ENCODE measurements around the gene CNTN6. TPM values are rescaled to one million over a fixed set of nuclear protein-coding genes. Genes with fewer than 3 reads are reported as not detected.

Gene CNTN6
- polyA plus RNA-seq, 1 of the 3 experiments (the other 2 are of a cell fraction): 0.02 TPM

GRCh38 chr3:1232276-1232675 is 139.5 kb downstream of the CNTN6 start:
- POLR2A ChIA-PET: no interaction called here
- H3K4me2 ChIP-seq: no peak overlapping the region
- WGBS (ENCODE audit: low lambda C conversion rate): 56% methylated on average over 3 of the region's 3 CpGs

GRCh38 chr3:1235526-1236120 is 142.8 kb downstream of the CNTN6 start:
- Histone ChIP-seq H3K9me3 (no peaks in the 10 kb centered on the region; the same call in 1 of the 2 replicates), H3K79me2 (ENCODE audit: insufficient read depth) (no peaks in the 10 kb centered on the region), H3K4me3 (ENCODE audit: low read depth in 2 of 2, low read length in 1 of 2) (no peak overlapping the region), H3K27me3 (ENCODE audit: insufficient read depth) (no peaks in the 10 kb centered on the region), H3K9ac (no peak overlapping the region), H3F3A (replicated peaks; ENCODE audit: insufficient read depth) (no peaks in the 10 kb centered on the region), H2AFZ (ENCODE audit: low read depth) (no peak overlapping the region), H3K9me2 (no peaks in the 10 kb centered on the region), H3K4me1 (ENCODE audit: control insufficient read depth in 1 of 2, insufficient read depth in 2 of 2, low read depth in 1 of 2, low read length in 1 of 2) (no peaks in the 10 kb centered on the region), H3K27ac (ENCODE audit: low read depth in 2 of 2, low read length in 1 of 2) (no peak overlapping the region), H3K4me2 (no peak overlapping the region), H4K20me1 (ENCODE audit: insufficient read depth) (no peaks in the 10 kb centered on the region), H3K36me3 (replicated peaks in 1 of 2; ENCODE audit: control insufficient read depth in 1 of 2, insufficient read depth in 2 of 2, low read length in 1 of 2) (no peaks in the 10 kb centered on the region)
- CTCF ChIA-PET: no interaction called here
- TF ChIP-seq GATA2 (CRISPR knock-in tag; IDR thresholded peaks at IDR 0.05) (no peak), SIN3A (IDR thresholded peaks at IDR 0.05; ENCODE audit: borderline replicate concordance, low read depth, low read length) (no peak), REST (IDR thresholded peaks at IDR 0.05; ENCODE audit: low read depth, low read length) (no peak), IRF3 (IDR thresholded peaks at IDR 0.05; ENCODE audit: low read depth, low read length) (no peak), GABPA (IDR thresholded peaks at IDR 0.05; ENCODE audit: low read depth) (no peak), NRF1 (IDR thresholded peaks at IDR 0.05; ENCODE audit: low read depth, low read length) (no peak), EZH2phosphoT487 (IDR thresholded peaks at IDR 0.05; ENCODE audit: borderline replicate concordance, low read depth) (no peak), ELF1 (IDR thresholded peaks at IDR 0.05) (no peak)
- no peak for DNase-seq
- 38% methylated on average over 3 of the region's 8 CpGs for WGBS (ENCODE audit: low lambda C conversion rate)
- POLR2A ChIA-PET: no interaction called here

More at GRCh38 chr3:1232276-1232675, 139.5 kb downstream of the CNTN6 start:
- no peak for TF ChIP-seq MAX (IDR thresholded peaks at IDR 0.05; ENCODE audit: low read depth)
- no peak for TF ChIP-seq FOXJ3 (CRISPR knock-in tag; IDR thresholded peaks at IDR 0.05)
- TF ChIP-seq SMC3 (IDR thresholded peaks at IDR 0.05; ENCODE audit: low read depth, low read length): no peak
- Histone ChIP-seq H3K27me3 (ENCODE audit: insufficient read depth) (no peaks in the 10 kb centered on the region), H3K9me3 (no peaks in the 10 kb centered on the region; the same call in 1 of the 2 replicates), H3K4me1 (ENCODE audit: control insufficient read depth in 1 of 2, insufficient read depth in 2 of 2, low read depth in 1 of 2, low read length in 1 of 2) (peaks cover 0 to 5% of the 10 kb centered on the region in 2 experiments; a peak in 2 of 4 replicates), H3K27ac (ENCODE audit: low read depth in 2 of 2, low read length in 1 of 2) (no peak overlapping the region), H3K4me3 (ENCODE audit: low read depth in 2 of 2, low read length in 1 of 2) (no peak overlapping the region), H3F3A (replicated peaks; ENCODE audit: insufficient read depth) (no peaks in the 10 kb centered on the region), H4K20me1 (ENCODE audit: insufficient read depth) (no peaks in the 10 kb centered on the region), H2AFZ (ENCODE audit: low read depth) (no peak overlapping the region), H3K9me2 (no peaks in the 10 kb centered on the region), H3K36me3 (replicated peaks in 1 of 2; ENCODE audit: control insufficient read depth in 1 of 2, insufficient read depth in 2 of 2, low read length in 1 of 2) (no peaks in the 10 kb centered on the region), H3K9ac (no peak overlapping the region), H3K79me2 (ENCODE audit: insufficient read depth) (no peaks in the 10 kb centered on the region)
- no peak for DNase-seq
- CTCF ChIA-PET: no interaction called here
